ENCODE data around the gene DAAM2.

GRCh38 chr6:39891976-39892375, 99.8 kb downstream of the DAAM2 start:
- TF ChIP-seq, protein P1, sequence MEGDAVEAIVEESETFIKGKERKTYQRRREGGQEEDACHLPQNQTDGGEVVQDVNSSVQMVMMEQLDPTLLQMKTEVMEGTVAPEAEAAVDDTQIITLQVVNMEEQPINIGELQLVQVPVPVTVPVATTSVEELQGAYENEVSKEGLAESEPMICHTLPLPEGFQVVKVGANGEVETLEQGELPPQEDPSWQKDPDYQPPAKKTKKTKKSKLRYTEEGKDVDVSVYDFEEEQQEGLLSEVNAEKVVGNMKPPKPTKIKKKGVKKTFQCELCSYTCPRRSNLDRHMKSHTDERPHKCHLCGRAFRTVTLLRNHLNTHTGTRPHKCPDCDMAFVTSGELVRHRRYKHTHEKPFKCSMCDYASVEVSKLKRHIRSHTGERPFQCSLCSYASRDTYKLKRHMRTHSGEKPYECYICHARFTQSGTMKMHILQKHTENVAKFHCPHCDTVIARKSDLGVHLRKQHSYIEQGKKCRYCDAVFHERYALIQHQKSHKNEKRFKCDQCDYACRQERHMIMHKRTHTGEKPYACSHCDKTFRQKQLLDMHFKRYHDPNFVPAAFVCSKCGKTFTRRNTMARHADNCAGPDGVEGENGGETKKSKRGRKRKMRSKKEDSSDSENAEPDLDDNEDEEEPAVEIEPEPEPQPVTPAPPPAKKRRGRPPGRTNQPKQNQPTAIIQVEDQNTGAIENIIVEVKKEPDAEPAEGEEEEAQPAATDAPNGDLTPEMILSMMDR (conservative IDR thresholded peaks at IDR 0.05; ENCODE audit: low read length) = no peak
- no peak for TF ChIP-seq EZH2phosphoT487 (IDR thresholded peaks at IDR 0.05; ENCODE audit: borderline replicate concordance, low read depth, low read length)

All from OCI-LY7 (cell line).